ENCODE data around the gene HOXA7. TPM values are rescaled to one million over a fixed set of nuclear protein-coding genes. Genes with fewer than 3 reads are reported as not detected.

The HOXA7 gene
- polyA plus RNA-seq, 1 of the 3 experiments (the other 2 are of a cell fraction): not detected

DNA sequence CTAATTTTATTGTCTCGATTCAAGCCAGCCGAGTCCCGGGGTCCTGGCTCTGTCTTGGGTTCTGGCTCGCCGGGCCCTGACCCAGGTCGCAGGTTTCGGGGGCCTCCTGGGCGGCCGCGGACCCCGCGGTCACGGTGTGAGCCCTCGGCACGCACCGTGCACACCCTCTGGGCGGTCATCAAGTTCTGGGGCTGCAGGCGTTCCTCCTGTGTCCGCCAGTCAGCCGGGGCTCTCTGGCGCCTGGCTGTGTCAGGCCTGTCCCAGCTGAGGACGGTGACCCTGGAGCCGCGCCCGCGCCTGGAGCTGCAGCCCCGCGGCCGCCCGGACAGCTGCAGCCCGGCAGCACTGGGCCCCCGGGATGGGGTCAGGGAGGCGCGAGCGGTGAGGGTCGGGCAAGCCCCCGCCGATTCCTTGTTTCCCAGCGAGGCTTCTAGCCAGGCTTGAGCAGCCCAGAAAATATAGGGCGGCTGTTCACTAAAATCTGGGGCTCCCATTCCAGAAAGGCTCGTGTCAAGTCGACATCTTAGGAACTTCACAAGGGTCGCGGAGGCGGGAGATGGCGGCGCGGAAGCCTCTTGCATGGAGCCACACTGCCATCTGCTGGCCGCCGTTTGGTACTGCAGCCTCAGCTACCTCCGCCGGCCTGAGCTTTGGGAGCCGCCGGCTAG, 4.2 kb upstream of the HOXA7 start (continued):
- TF ChIP-seq, protein P1, sequence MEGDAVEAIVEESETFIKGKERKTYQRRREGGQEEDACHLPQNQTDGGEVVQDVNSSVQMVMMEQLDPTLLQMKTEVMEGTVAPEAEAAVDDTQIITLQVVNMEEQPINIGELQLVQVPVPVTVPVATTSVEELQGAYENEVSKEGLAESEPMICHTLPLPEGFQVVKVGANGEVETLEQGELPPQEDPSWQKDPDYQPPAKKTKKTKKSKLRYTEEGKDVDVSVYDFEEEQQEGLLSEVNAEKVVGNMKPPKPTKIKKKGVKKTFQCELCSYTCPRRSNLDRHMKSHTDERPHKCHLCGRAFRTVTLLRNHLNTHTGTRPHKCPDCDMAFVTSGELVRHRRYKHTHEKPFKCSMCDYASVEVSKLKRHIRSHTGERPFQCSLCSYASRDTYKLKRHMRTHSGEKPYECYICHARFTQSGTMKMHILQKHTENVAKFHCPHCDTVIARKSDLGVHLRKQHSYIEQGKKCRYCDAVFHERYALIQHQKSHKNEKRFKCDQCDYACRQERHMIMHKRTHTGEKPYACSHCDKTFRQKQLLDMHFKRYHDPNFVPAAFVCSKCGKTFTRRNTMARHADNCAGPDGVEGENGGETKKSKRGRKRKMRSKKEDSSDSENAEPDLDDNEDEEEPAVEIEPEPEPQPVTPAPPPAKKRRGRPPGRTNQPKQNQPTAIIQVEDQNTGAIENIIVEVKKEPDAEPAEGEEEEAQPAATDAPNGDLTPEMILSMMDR (IDR thresholded peaks at IDR 0.05): peak; percentile 99
- TF ChIP-seq CHD2 (IDR thresholded peaks at IDR 0.05; ENCODE audit: low read length, partially characterized antibody) (no peak), EP300 (IDR thresholded peaks at IDR 0.05; ENCODE audit: borderline replicate concordance in 1 of 2, low read depth in 1 of 2, low read length in 1 of 2) (no peak), NRF1 (IDR thresholded peaks at IDR 0.05; ENCODE audit: low read depth, low read length) (no peak), SIN3A (IDR thresholded peaks at IDR 0.05; ENCODE audit: borderline replicate concordance, low read depth, low read length) (no peak), MEF2A (IDR thresholded peaks at IDR 0.05; ENCODE audit: borderline replicate concordance, low read depth) (no peak), JUND (IDR thresholded peaks at IDR 0.05) (no peak), FOSL2 (IDR thresholded peaks at IDR 0.05; ENCODE audit: borderline replicate concordance, low read depth) (no peak), SMC3 (IDR thresholded peaks at IDR 0.05; ENCODE audit: low read depth, low read length) (peak; percentile 90), RXRA (IDR thresholded peaks at IDR 0.05; ENCODE audit: borderline replicate concordance, low read depth) (no peak)

DNA sequence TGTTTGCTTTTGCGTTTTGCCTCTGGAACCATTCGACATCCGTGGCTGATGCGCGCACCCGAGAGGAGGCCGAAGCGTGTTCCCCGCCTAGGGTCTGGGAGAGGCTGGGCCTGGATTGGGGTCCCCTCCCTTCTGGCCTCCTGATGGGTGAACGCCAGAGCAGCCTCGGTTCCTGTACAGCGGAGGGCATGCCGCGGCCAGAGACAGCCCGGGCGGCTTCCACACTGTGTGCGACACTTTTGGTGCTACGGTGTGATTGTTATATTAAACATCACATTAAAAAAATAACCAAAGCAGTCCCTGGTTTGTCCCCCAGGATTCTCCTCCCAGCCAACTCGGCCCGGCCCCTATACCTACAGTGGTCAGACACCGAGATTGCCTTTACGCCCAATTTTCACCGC, 3.7 kb upstream of the HOXA7 start:
- POLR2A ChIA-PET: interaction anchor here (1.3 kb wide), 1 partner anchor 10 kb away, joined by 3 read pairs; no protein-coding TSS in a partner anchor
- peaks cover 10% of the 10 kb centered on the region for H3F3A ChIP-seq (replicated peaks; ENCODE audit: insufficient read depth)
- H3K79me2 ChIP-seq (ENCODE audit: insufficient read depth): no peaks in the 10 kb centered on the region
- no peaks in the 10 kb centered on the region for H3K9me3 ChIP-seq
- H4K20me1 ChIP-seq (ENCODE audit: insufficient read depth): no peaks in the 10 kb centered on the region
- TF ChIP-seq, protein P1 (IDR thresholded peaks at IDR 0.05): no peak
- TF ChIP-seq, protein P2, sequence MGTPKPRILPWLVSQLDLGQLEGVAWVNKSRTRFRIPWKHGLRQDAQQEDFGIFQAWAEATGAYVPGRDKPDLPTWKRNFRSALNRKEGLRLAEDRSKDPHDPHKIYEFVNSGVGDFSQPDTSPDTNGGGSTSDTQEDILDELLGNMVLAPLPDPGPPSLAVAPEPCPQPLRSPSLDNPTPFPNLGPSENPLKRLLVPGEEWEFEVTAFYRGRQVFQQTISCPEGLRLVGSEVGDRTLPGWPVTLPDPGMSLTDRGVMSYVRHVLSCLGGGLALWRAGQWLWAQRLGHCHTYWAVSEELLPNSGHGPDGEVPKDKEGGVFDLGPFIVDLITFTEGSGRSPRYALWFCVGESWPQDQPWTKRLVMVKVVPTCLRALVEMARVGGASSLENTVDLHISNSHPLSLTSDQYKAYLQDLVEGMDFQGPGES (IDR thresholded peaks at IDR 0.05; ENCODE audit: low read depth, low read length): no peak
- TF ChIP-seq, protein P3, sequence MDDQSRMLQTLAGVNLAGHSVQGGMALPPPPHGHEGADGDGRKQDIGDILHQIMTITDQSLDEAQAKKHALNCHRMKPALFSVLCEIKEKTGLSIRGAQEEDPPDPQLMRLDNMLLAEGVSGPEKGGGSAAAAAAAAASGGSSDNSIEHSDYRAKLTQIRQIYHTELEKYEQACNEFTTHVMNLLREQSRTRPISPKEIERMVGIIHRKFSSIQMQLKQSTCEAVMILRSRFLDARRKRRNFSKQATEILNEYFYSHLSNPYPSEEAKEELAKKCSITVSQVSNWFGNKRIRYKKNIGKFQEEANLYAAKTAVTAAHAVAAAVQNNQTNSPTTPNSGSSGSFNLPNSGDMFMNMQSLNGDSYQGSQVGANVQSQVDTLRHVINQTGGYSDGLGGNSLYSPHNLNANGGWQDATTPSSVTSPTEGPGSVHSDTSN (IDR thresholded peaks at IDR 0.05): no peak
- TF ChIP-seq TAF1 (IDR thresholded peaks at IDR 0.05; ENCODE audit: borderline replicate concordance, low read depth, low read length) (no peak), NRF1 (IDR thresholded peaks at IDR 0.05; ENCODE audit: low read depth, low read length) (no peak), YY1 (IDR thresholded peaks at IDR 0.05; ENCODE audit: low read depth) (no peak), MEF2A (IDR thresholded peaks at IDR 0.05; ENCODE audit: borderline replicate concordance, low read depth) (no peak), GABPA (IDR thresholded peaks at IDR 0.05; ENCODE audit: low read depth) (no peak), FOXM1 (IDR thresholded peaks at IDR 0.05; ENCODE audit: low read depth) (no peak), SIN3A (IDR thresholded peaks at IDR 0.05; ENCODE audit: borderline replicate concordance, low read depth, low read length) (no peak), MXI1 (IDR thresholded peaks at IDR 0.05; ENCODE audit: low read depth, low read length) (no peak), TEAD4 (IDR thresholded peaks at IDR 0.05; ENCODE audit: borderline replicate concordance, insufficient read depth) (no peak), CHD2 (IDR thresholded peaks at IDR 0.05; ENCODE audit: low read length, partially characterized antibody) (no peak)
- TF ChIP-seq, protein P4, sequence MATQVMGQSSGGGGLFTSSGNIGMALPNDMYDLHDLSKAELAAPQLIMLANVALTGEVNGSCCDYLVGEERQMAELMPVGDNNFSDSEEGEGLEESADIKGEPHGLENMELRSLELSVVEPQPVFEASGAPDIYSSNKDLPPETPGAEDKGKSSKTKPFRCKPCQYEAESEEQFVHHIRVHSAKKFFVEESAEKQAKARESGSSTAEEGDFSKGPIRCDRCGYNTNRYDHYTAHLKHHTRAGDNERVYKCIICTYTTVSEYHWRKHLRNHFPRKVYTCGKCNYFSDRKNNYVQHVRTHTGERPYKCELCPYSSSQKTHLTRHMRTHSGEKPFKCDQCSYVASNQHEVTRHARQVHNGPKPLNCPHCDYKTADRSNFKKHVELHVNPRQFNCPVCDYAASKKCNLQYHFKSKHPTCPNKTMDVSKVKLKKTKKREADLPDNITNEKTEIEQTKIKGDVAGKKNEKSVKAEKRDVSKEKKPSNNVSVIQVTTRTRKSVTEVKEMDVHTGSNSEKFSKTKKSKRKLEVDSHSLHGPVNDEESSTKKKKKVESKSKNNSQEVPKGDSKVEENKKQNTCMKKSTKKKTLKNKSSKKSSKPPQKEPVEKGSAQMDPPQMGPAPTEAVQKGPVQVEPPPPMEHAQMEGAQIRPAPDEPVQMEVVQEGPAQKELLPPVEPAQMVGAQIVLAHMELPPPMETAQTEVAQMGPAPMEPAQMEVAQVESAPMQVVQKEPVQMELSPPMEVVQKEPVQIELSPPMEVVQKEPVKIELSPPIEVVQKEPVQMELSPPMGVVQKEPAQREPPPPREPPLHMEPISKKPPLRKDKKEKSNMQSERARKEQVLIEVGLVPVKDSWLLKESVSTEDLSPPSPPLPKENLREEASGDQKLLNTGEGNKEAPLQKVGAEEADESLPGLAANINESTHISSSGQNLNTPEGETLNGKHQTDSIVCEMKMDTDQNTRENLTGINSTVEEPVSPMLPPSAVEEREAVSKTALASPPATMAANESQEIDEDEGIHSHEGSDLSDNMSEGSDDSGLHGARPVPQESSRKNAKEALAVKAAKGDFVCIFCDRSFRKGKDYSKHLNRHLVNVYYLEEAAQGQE (IDR thresholded peaks at IDR 0.05; ENCODE audit: low read depth, low read length): no peak
- CTCF ChIA-PET: interaction anchor here (0.6 to 12.1 kb wide), 38 partner anchors 12 to 1281 kb away, joined by 3 to 270 read pairs (median 6); partner anchors contain the start of genes HOXA10, HOXA11, HOXA3 and HOXA5
- no peaks in the 10 kb centered on the region for H3K9me2 ChIP-seq
- peak overlapping the region; percentile 97 for H3K4me2 ChIP-seq
- WGBS (ENCODE audit: low lambda C conversion rate): 82% methylated on average over 20 of the region's 23 CpGs
- H2AFZ ChIP-seq (ENCODE audit: low read depth): peak overlapping the region; percentile 99
- peak overlapping the region; percentile 39 to 70; a peak in 3 of 4 replicates for H3K4me3 ChIP-seq (ENCODE audit: low read depth in 2 of 2, low read length in 1 of 2)
- H3K27ac ChIP-seq (ENCODE audit: low read depth in 2 of 2, low read length in 1 of 2): no peak overlapping the region
- H3K9ac ChIP-seq: no peak overlapping the region
- peaks cover 91% of the 10 kb centered on the region for H3K27me3 ChIP-seq (ENCODE audit: insufficient read depth)
- no peak for DNase-seq
- H3K36me3 ChIP-seq (replicated peaks in 1 of 2; ENCODE audit: control insufficient read depth in 1 of 2, insufficient read depth in 2 of 2, low read length in 1 of 2): no peaks in the 10 kb centered on the region
- H3K4me1 ChIP-seq (ENCODE audit: control insufficient read depth in 1 of 2, insufficient read depth in 2 of 2, low read depth in 1 of 2, low read length in 1 of 2): peaks cover 0 to 8% of the 10 kb centered on the region in 2 experiments; a peak in 1 of 4 replicates

All from SK-N-SH (cell line).